Mucosa of rectum (tissue), 2 donors: ENCODE measurements around the gene MAVS.
"Not testable (repeated sequence)": the region's sequence is repeated elsewhere in the genome, so short reads cannot be mapped to it uniquely, and the experiment has no call there.

Source experiments
- H3K27ac ChIP-seq, 2 donors: one replicate each; pipeline ENCODE4 v1.7.0; 2013; ENCODE audit warnings: inconsistent platforms in 2 of 2, low read depth in 2 of 2, low read length in 2 of 2
- H3K27me3 ChIP-seq, 2 donors: one replicate each; pipeline ENCODE4 v1.7.0; 2013; ENCODE audit warnings: low read length in 2 of 2; ENCODE audit not compliant: control insufficient read depth in 2 of 2, insufficient read depth in 2 of 2
- H3K36me3 ChIP-seq, 2 donors: one replicate each; pipeline ENCODE4 v1.7.0; 2013; ENCODE audit warnings: low read length in 2 of 2; ENCODE audit not compliant: control insufficient read depth in 2 of 2, insufficient read depth in 2 of 2
- H3K4me1 ChIP-seq, 2 donors: one replicate each; pipeline ENCODE4 v1.7.0; 2013; ENCODE audit warnings: low read length in 2 of 2, mild to moderate bottlenecking in 1 of 2; ENCODE audit not compliant: control insufficient read depth in 2 of 2, insufficient read depth in 2 of 2
- H3K4me3 ChIP-seq, 2 donors: one replicate each; pipeline ENCODE4 v1.7.0; 2013; ENCODE audit warnings: low read length in 2 of 2
- H3K9ac ChIP-seq, 2 donors: one replicate each; pipeline ENCODE4 v1.7.0; 2013; ENCODE audit warnings: low read length in 2 of 2, low read depth in 1 of 2, mild to moderate bottlenecking in 1 of 2
- H3K9me3 ChIP-seq, 2 donors: one replicate each; pipeline ENCODE4 v1.7.0; 2013; ENCODE audit warnings: low read length in 2 of 2; ENCODE audit not compliant: control insufficient read depth in 2 of 2
- donor health status: healthy.
- donor health status: Normal muscosa, but diverticular disease.

Gene MAVS

GRCh38 chr20:3843990-3844619, 2.5 kb upstream of the MAVS start:
- not testable (repeated sequence) for H3K27ac ChIP-seq, H3K9ac ChIP-seq, H3K36me3 ChIP-seq, H3K27me3 ChIP-seq, H3K9me3 ChIP-seq
- Histone ChIP-seq H3K4me3 (peak overlapping the region in 1 of 2 donors; percentile 26), H3K4me1 (peaks cover 28 to 33% of the 10 kb centered on the region in 2 donors)

- Histone ChIP-seq H3K9me3 (no peaks in the 10 kb centered on the region), H3K36me3 (peaks cover 0 to 2% of the 10 kb centered on the region in 2 donors), H3K27me3 (no peaks in the 10 kb centered on the region), H3K27ac (peak overlapping the region; percentile 96 to 97), H3K9ac (peak overlapping the region; percentile 94 to 100), H3K4me1 (peaks cover 28 to 33% of the 10 kb centered on the region in 2 donors), H3K4me3 (peak overlapping the region; percentile 78 to 96)
Observed at GRCh38 chr20:3846378-3846739, 275 bp upstream of the MAVS start.

GRCh38 chr20:3847429-3847940, 851 bp downstream of the MAVS start:
- Histone ChIP-seq H3K9me3 (no peaks in the 10 kb centered on the region), H3K4me3 (peak overlapping the region; percentile 78 to 96), H3K27ac (peak overlapping the region; percentile 96 to 97), H3K9ac (peak overlapping the region; percentile 94 to 100), H3K4me1 (peaks cover 25 to 29% of the 10 kb centered on the region in 2 donors), H3K27me3 (no peaks in the 10 kb centered on the region), H3K36me3 (peaks cover 0 to 2% of the 10 kb centered on the region in 2 donors)

GRCh38 chr20:3848565-3848964, 1.9 kb downstream of the MAVS start:
- peak overlapping the region in 1 of 2 donors; percentile 30 for H3K9ac ChIP-seq
- no peaks in the 10 kb centered on the region for H3K9me3 ChIP-seq
- peaks cover 0 to 2% of the 10 kb centered on the region in 2 donors for H3K36me3 ChIP-seq
- H3K4me3 ChIP-seq, result no peak overlapping the region
- peaks cover 22 to 24% of the 10 kb centered on the region in 2 donors for H3K4me1 ChIP-seq
- H3K27ac ChIP-seq, result no peak overlapping the region
- H3K27me3 ChIP-seq, result no peaks in the 10 kb centered on the region

- H3K4me1 ChIP-seq, result peaks cover 0 to 6% of the 10 kb centered on the region in 2 donors
- H3K27me3 ChIP-seq, result no peaks in the 10 kb centered on the region
- H3K4me3 ChIP-seq, result no peak overlapping the region
- H3K9me3 ChIP-seq, result no peaks in the 10 kb centered on the region
- no peak overlapping the region for H3K27ac ChIP-seq
- no peak overlapping the region for H3K9ac ChIP-seq
- H3K36me3 ChIP-seq, result peaks cover 24 to 30% of the 10 kb centered on the region in 2 donors
Observed at GRCh38 chr20:3854462-3854871, 7.8 kb downstream of the MAVS start.

- Histone ChIP-seq H3K36me3 (peaks cover 38 to 50% of the 10 kb centered on the region in 2 donors), H3K9ac (no peak overlapping the region)
Observed at GRCh38 chr20:3857405-3857804, 10.8 kb downstream of the MAVS start.

GRCh38 chr20:3858689-3859088, 12.1 kb downstream of the MAVS start:
- no peaks in the 10 kb centered on the region for H3K27me3 ChIP-seq
- peaks cover 51 to 63% of the 10 kb centered on the region in 2 donors for H3K36me3 ChIP-seq
- H3K4me3 ChIP-seq, result no peak overlapping the region
- H3K4me1 ChIP-seq, result peaks cover 0 to 6% of the 10 kb centered on the region in 2 donors
- H3K27ac ChIP-seq, result no peak overlapping the region
- no peak overlapping the region for H3K9ac ChIP-seq
- no peaks in the 10 kb centered on the region for H3K9me3 ChIP-seq

More at GRCh38 chr20:3857405-3857804, 10.8 kb downstream of the MAVS start:
- Histone ChIP-seq H3K4me1 (peaks cover 0 to 6% of the 10 kb centered on the region in 2 donors), H3K27ac (no peak overlapping the region), H3K4me3 (no peak overlapping the region), H3K27me3 (no peaks in the 10 kb centered on the region), H3K9me3 (no peaks in the 10 kb centered on the region)

- Histone ChIP-seq H3K9me3 (no peaks in the 10 kb centered on the region), H3K36me3 (peaks cover 71 to 79% of the 10 kb centered on the region in 2 donors), H3K27ac (no peak overlapping the region), H3K4me3 (no peak overlapping the region), H3K9ac (no peak overlapping the region), H3K4me1 (peaks cover 0 to 3% of the 10 kb centered on the region in 2 donors), H3K27me3 (no peaks in the 10 kb centered on the region)
Observed at GRCh38 chr20:3861191-3861590, 14.6 kb downstream of the MAVS start.

GRCh38 chr20:3862333-3862732, 15.7 kb downstream of the MAVS start:
- no peaks in the 10 kb centered on the region for H3K9me3 ChIP-seq
- H3K27ac ChIP-seq, result no peak overlapping the region
- H3K4me3 ChIP-seq, result no peak overlapping the region
- H3K27me3 ChIP-seq, result no peaks in the 10 kb centered on the region
- peaks cover 72 to 83% of the 10 kb centered on the region in 2 donors for H3K36me3 ChIP-seq
- no peak overlapping the region for H3K9ac ChIP-seq
- H3K4me1 ChIP-seq, result peaks cover 0 to 2% of the 10 kb centered on the region in 2 donors

GRCh38 chr20:3863317-3863716, 16.7 kb downstream of the MAVS start:
- no peak overlapping the region for H3K4me3 ChIP-seq
- peaks cover 67 to 81% of the 10 kb centered on the region in 2 donors for H3K36me3 ChIP-seq
- no peaks in the 10 kb centered on the region for H3K9me3 ChIP-seq
- no peaks in the 10 kb centered on the region for H3K27me3 ChIP-seq
- no peak overlapping the region for H3K27ac ChIP-seq
- H3K9ac ChIP-seq, result no peak overlapping the region
- H3K4me1 ChIP-seq, result no peaks in the 10 kb centered on the region
